ENCODE results near the gene SLC27A5.

DNA sequence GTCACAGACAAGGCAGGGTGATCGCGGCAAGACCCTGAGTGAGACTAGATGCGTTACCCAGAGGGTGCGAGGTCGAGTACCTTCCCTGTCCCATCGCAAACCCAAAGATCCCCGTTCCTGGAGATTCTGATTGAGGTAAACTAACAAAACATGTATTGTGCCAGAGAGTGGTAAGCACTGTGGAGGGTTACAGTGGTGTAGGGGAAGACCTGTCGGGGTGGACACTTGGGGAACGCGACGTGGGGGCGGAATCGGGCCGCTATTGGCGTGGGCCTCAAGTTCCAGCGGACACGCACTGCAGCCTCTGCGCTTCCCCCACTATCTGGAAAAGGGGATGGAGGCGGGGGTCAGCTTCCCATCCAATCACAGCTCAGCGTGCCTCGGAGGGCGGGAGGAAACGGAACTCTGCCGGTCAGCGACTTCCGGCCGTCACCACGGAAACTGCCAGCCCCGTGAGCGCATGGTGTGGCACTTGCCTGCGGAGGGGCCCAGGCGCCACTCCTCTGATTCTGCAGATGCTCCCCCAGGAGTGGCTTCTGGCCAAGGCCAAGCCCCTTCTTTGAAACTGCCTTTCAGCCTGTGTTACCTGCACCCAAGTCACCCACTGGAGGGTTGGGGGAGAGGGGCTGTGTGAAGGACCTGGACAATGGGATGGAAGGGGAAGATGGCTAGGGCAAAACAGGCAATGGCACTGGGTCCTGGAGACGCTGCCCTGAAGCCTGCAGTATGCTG lies 47.6 kb upstream of the SLC27A5 start:
- TF ChIP-seq, protein P1, sequence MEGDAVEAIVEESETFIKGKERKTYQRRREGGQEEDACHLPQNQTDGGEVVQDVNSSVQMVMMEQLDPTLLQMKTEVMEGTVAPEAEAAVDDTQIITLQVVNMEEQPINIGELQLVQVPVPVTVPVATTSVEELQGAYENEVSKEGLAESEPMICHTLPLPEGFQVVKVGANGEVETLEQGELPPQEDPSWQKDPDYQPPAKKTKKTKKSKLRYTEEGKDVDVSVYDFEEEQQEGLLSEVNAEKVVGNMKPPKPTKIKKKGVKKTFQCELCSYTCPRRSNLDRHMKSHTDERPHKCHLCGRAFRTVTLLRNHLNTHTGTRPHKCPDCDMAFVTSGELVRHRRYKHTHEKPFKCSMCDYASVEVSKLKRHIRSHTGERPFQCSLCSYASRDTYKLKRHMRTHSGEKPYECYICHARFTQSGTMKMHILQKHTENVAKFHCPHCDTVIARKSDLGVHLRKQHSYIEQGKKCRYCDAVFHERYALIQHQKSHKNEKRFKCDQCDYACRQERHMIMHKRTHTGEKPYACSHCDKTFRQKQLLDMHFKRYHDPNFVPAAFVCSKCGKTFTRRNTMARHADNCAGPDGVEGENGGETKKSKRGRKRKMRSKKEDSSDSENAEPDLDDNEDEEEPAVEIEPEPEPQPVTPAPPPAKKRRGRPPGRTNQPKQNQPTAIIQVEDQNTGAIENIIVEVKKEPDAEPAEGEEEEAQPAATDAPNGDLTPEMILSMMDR (IDR thresholded peaks at IDR 0.05 in 4 of 5, conservative IDR thresholded peaks at IDR 0.05 in 1 of 5), result no peak
- peak; percentile 72 to 75 for TF ChIP-seq POLR2A (IDR thresholded peaks at IDR 0.05)

All from gastrocnemius medialis (tissue), 4 donors.